Transverse colon (tissue), 3 donors: ENCODE results near the gene HIBCH.

Experiments used
- CTCF ChIP-seq, 5 experiments: fragments of 200-600 bp in 3 of 5; fragments of 450-650 bp in 2 of 5; sonication (generic) in 3 of 5; IDR thresholded peaks; 1 replicate in 2 of 5; 2 replicates in 3 of 5; pipeline ENCODE4 v1.5.1; 2016 to 2017; ENCODE audit warnings: antibody characterized with exemption in 5 of 5, inconsistent platforms in 3 of 5, mild to moderate bottlenecking in 2 of 5, moderate library complexity in 1 of 5
- POLR2A ChIP-seq: fragments of 450-650 bp; IDR thresholded peaks from one replicate; pipeline ENCODE4 v1.6.1; 2016; ENCODE audit warnings: antibody characterized with exemption, mild to moderate bottlenecking, moderate library complexity

DNA sequence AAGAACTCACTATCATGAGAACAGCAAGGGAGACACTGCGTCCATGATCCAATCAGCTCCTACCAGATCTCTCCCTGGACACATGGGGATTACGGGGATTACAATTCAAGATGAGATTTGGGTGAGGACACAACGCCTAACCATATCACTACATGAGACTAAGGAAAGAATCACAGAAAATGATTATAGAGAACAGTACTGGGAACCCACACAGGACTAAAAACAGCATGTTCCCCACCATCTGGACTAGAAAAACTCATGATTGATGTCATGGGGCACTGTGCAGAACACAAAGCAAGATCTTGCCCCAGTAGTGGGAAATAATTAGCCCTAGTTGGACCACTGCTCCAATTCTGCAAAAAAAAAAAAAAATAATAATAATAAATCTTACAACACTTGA lies 63.5 kb downstream of the HIBCH start:
- TF ChIP-seq POLR2A: no peak
- no peak for TF ChIP-seq CTCF (IDR thresholded peaks at IDR 0.05)
